Omental fat pad (tissue), 4 donors: Measurements from ENCODE around the gene ASCC2. TPM values are rescaled to one million over a fixed set of nuclear protein-coding genes. Genes with fewer than 3 reads are reported as not detected.
"Not testable (repeated sequence)": the region's sequence is repeated elsewhere in the genome, so short reads cannot be mapped to it uniquely, and the experiment has no call there.

Experiments
- ATAC-seq: fragments of 150-250 bp; one replicate; pipeline ENCODE4 v1.9.1; 2016; ENCODE audit warnings: mild to moderate bottlenecking, moderate library complexity; ENCODE audit not compliant: low FRiP score
- DNase-seq: peaks from one replicate; pipeline ENCODE4 v3.0.0-alpha.2; 2019; ENCODE audit warnings: low spot score
- CTCF ChIP-seq, 3 donors: fragments of 450-650 bp; IDR thresholded peaks; one replicate each; pipeline ENCODE4 v1.5.1; 2016 to 2017; ENCODE audit warnings: antibody characterized with exemption in 3 of 3, mild to moderate bottlenecking in 3 of 3, moderate library complexity in 2 of 3
- total RNA-seq, 4 donors: library from RNA; depleted of rRNA; stranded (reverse); fragments of >200 nt; gene quantifications; one replicate each; pipeline ENCODE4 v1.1.0, GENCODE V29; 2016

Gene ASCC2
- total RNA-seq, 4 donors from 2014 or later = 35.4 to 65.2 (median 51.8) TPM

- no peak for ATAC-seq
- DNase-seq = no peak
- no peak for TF ChIP-seq CTCF (IDR thresholded peaks at IDR 0.05)
These were observed 79.1 kb downstream of the ASCC2 start for GRCh38 chr22:29758959-29759358.

GRCh38 chr22:29758068-29758622 is 79.9 kb downstream of the ASCC2 start:
- no peak for TF ChIP-seq CTCF (IDR thresholded peaks at IDR 0.05)
- DNase-seq (no peak), ATAC-seq (no peak)

GRCh38 chr22:29757096-29757495 is 81.0 kb downstream of the ASCC2 start:
- no peak for ATAC-seq
- DNase-seq = no peak
- TF ChIP-seq CTCF (IDR thresholded peaks at IDR 0.05) = no peak

GRCh38 chr22:29756341-29756740 is 81.7 kb downstream of the ASCC2 start:
- DNase-seq (no peak), ATAC-seq (no peak)
- no peak for TF ChIP-seq CTCF (IDR thresholded peaks at IDR 0.05)

- TF ChIP-seq CTCF (IDR thresholded peaks at IDR 0.05) = no peak
- no peak for ATAC-seq
- no peak for DNase-seq
These were observed 82.2 kb downstream of the ASCC2 start for GRCh38 chr22:29755889-29756288.

GRCh38 chr22:29754658-29755395 is 83.2 kb downstream of the ASCC2 start:
- ATAC-seq, DNase-seq: not testable (repeated sequence)

- ATAC-seq (no peak), DNase-seq (no peak)
- TF ChIP-seq CTCF (IDR thresholded peaks at IDR 0.05) = no peak
These were observed 84.0 kb downstream of the ASCC2 start for GRCh38 chr22:29753808-29754657.
